AG09319 (cell line): ENCODE data around the gene UCN.
A peak's percentile ranks its signal among the peaks of the same experiment; 100 is the strongest.
"Not testable (repeated sequence)": the region's sequence is repeated elsewhere in the genome, so short reads cannot be mapped to it uniquely, and the experiment has no call there.

Experiments
- DNase-seq: peaks from one replicate; pipeline ENCODE4 v3.0.0-alpha.2; 2010; ENCODE audit warnings: low read depth; ENCODE audit errors: extremely low read depth
- TF ChIP-seq, protein P1 (sequence below): IDR thresholded peaks from 2 replicates; pipeline ENCODE4 v1.5.1; 2011; ENCODE audit warnings: low read depth, mild to moderate bottlenecking, inconsistent platforms, low read length, moderate library complexity

UCN gene

DNA sequence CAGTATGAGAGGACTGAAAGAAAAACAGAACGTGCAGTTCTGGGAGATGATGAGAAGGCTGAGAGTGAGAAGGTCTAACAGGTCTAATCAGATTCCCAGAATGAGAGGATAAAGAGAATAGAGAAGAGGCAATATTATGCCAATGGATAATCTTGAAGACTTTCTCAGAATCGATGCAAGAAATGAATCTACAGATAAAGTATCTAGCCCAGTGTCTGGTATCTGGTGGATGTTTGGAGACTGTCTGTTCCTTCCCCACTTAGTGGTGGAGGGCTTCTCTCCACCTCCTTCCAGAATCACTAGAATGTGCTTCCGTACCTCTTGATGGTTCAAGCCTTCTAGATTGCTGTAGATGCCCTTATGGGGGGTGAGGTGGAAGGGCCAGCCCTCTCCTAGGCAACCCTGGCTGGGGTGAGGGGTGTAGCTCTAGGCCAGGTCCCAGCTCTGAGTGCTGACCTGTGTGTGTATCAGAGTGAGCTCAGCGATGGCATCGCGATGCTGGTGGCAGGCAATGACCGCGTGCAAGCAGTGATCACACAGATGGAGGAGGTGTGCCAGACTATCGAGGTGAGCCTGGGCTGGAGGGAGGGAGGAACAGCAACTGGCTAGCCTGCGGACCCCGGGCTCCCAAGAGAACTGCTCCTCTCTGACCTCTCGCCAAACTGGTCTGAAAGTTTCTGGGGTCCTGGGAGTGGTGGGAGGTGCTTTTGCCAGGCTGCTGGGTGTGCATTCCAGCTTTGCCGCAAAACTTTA is 3.6 kb downstream of the UCN start:
- TF ChIP-seq, protein P1, sequence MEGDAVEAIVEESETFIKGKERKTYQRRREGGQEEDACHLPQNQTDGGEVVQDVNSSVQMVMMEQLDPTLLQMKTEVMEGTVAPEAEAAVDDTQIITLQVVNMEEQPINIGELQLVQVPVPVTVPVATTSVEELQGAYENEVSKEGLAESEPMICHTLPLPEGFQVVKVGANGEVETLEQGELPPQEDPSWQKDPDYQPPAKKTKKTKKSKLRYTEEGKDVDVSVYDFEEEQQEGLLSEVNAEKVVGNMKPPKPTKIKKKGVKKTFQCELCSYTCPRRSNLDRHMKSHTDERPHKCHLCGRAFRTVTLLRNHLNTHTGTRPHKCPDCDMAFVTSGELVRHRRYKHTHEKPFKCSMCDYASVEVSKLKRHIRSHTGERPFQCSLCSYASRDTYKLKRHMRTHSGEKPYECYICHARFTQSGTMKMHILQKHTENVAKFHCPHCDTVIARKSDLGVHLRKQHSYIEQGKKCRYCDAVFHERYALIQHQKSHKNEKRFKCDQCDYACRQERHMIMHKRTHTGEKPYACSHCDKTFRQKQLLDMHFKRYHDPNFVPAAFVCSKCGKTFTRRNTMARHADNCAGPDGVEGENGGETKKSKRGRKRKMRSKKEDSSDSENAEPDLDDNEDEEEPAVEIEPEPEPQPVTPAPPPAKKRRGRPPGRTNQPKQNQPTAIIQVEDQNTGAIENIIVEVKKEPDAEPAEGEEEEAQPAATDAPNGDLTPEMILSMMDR: no peak

DNA sequence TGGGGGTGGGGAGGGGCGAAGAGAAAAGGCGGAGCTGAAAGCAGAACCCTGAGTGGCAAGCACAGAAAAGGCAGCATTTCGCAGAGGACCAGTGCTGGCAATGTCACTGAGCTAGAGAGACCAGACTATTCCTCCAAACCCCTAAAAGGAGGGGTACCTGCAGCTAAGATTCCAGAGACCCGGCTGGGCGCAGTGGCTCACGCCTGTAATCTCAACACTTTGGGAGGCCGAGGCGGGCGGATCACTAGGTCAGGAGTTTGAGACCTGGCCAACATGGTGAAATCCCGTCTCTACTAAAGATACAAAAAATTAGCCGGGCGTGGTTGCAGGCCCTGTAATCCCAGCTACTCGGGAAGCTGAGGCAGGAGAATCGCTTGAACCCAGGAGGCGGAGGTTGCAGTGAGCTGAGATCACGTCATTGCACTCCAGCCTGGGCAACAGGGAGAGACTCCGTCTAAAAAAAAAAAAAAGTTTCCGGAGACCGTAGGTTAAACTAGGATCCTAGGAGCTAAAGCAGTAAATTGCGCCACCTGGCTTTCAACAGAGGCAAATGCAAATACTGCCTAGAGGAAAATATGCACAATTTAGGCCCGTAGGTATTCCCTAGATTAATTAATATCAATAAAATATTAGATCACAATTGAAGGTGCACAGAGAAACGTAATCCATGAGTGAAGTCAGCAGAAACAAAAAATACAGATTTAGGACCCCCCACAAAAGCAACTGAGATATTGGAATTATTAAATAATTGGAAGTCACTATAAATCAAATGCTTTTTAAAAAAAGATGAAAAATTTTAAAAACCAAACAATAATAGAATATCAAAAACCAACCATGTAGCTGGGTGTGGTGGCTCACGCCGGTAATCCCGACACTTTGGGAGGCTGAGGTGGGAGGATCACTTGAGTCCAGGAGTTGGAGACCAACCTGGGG is 4.9 kb downstream of the UCN start:
- peak; percentile 39 for DNase-seq
- TF ChIP-seq, protein P1: peak; percentile 84

More for the DNA sequence above, 3.6 kb downstream of the UCN start:
- DNase-seq: no peak

DNA sequence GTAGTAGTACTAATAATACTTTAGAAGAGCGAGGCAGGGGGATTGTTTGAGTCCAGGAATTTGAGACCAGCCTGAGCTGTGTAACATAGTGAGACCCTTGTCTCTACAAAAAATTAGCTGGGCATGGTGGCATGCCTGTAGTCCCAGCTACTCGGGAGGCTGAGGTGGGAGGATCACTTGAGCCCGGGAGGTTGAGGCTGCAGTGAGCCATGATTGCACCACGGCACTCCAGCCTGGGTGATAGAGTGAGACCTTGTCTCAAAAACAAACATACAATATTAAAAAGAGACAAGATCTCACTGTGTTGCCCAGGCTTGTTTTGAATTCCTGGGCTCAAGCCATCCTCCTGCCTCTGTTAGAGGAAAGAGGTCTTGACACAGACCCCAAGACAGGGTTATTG is 7.6 kb downstream of the UCN start:
- not testable (repeated sequence) for DNase-seq

DNA sequence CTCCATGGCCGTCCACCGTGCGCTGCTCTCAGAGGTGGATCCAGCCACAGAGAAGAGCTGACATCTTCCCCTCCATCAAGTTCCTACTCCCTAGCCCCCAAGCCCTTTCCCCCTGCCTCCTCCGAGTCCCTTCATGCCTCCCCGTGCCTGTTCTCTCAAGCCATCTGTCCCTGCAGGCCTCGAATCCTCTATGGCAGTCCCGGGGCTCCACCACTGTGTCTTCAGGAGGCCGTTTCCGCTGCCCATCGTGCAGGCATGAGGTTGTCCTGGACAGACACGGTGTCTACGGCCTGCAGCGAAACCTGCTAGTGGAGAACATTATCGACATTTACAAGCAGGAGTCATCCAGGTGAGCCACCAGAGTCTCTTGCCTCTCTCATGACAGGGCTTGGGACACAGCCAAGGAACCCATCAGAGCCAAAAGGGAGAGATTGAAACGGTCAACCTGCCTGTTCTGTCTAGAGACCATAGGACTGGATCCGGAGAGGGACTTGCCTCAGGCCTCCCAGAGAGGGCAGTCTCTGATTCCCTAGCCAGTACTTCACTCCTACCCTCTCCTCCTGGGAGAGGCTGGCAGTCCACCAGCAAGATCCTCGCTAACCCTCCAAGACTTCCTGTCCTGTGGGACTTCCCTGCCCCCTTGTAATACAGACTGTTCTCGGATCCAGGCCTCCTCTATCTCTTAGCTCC is 9.7 kb downstream of the UCN start:
- TF ChIP-seq, protein P1: no peak
- no peak for DNase-seq

DNA sequence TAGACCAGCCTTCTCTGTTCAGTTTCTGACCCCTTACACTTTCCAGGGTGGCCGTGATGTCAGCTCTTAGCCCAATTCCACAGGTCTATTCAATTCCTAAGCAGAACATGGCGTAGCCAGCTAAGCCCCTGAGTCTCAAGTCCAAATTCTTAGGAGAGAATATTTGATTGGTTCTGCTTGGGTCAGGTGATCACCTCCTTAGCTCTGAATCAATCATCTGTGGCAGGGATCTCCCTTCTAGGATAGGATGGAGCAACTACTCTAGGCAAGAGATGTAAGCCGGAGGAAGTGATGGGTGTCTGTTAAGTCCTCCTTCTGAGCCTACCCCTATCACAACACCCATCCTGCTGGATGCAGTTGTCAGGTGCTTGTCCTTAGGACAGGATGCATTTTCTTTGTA is 11.1 kb downstream of the UCN start:
- TF ChIP-seq, protein P1: no peak
- DNase-seq: no peak

DNA sequence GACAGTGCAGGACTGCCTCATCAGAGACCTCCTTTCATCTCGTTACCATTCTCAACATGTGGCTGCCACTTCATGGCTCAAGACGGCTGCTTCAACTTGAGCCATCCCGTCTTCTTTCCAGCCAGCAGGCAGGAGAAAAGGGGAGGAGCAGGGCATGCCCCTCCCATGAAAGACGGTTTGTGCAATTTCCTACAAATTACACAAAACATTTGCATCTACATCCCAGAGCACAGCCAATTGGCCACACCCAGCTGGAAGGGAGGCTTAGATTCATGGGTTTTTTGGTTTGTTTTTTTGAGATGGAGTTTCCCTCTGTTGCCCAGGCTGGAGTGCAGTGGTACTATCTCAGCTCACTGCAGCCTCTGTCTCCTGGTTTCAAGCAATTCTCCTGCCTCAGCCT is 11.8 kb downstream of the UCN start:
- TF ChIP-seq, protein P1: no peak
- peak; percentile 5 for DNase-seq

DNA sequence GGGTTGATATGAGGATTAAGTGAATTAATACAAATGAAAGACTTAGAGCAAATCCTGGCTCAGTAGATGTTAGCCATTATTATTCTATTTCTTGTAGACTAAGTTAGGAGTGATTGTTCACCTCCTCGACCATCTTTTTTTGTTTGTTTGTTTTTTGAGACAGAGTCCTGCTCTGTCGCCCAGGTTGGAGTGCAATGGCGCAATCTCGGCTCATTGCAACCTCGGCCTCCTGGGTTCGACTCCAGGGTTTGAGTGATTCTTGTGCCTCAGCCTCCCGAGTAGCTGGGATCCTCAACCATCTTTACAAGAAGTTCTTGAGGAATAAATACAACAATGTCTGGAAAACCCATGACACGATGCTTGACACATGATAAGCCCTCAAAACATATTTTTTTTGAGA is 13.3 kb downstream of the UCN start:
- DNase-seq: no peak
- TF ChIP-seq, protein P1: no peak
